H1 (cell line): ENCODE results near the gene MAMSTR. TPM values are rescaled to one million over a fixed set of nuclear protein-coding genes. Genes with fewer than 3 reads are reported as not detected.

Experiments
- CTCF ChIA-PET: fragments of 300-600 bp; sonication (Branson Sonifier 250); formaldehyde crosslinking; loops from one replicate; lab custom pipeline; 2021; ENCODE audit not compliant: partially characterized antibody; lab: Charles Lee
- POLR2A ChIA-PET: fragments of 300-600 bp; sonication (Branson Sonifier 250); formaldehyde crosslinking; loops from one replicate; lab custom pipeline; 2021; ENCODE audit warnings: inconsistent platforms; ENCODE audit not compliant: partially characterized antibody; lab: Charles Lee
- DNase-seq, 2 experiments: peaks; one replicate each; pipeline versions ENCODE4 v3.0.0 to v3.0.0-alpha.2; 2010 to 2022; ENCODE audit warnings: low spot score in 2 of 2, low read depth in 1 of 2, mixed read lengths in 1 of 2
- FAIRE-seq: peaks from 2 replicates; lab custom pipeline; 2011; peaks lifted over from hg19 to GRCh38; lab: Jason Lieb, UNC
- H2AFZ ChIP-seq: 2 replicates; pipeline ENCODE4 v1.8.1; 2012; ENCODE audit warnings: low read length, inconsistent platforms
- H2AK5ac ChIP-seq: 2 replicates; pipeline ENCODE4 v1.6.1; 2013; ENCODE audit warnings: low read depth, low read length
- H2BK120ac ChIP-seq: replicated peaks from 2 replicates; pipeline ENCODE3; 2013; ENCODE audit warnings: low read depth, low read length, inconsistent platforms
- H2BK12ac ChIP-seq: 2 replicates; pipeline ENCODE4 v1.6.1; 2013; ENCODE audit warnings: low read depth, low read length
- H2BK15ac ChIP-seq: 2 replicates; pipeline ENCODE4 v1.6.1; 2013; ENCODE audit warnings: low read length
- H2BK20ac ChIP-seq: 2 replicates; pipeline ENCODE4 v1.6.1; 2013; ENCODE audit warnings: low read length
- H2BK5ac ChIP-seq: 2 replicates; pipeline ENCODE4 v1.6.1; 2013; ENCODE audit warnings: low read depth, low read length
- H3K14ac ChIP-seq: 2 replicates; pipeline ENCODE4 v1.6.1; 2013; ENCODE audit warnings: inconsistent platforms; ENCODE audit not compliant: insufficient read length
- H3K18ac ChIP-seq: 2 replicates; pipeline ENCODE4 v1.6.1; 2013; ENCODE audit warnings: low read length; ENCODE audit errors: extremely low read depth
- H3K23ac ChIP-seq: 2 replicates; pipeline ENCODE4 v1.6.1; 2013; ENCODE audit warnings: inconsistent platforms; ENCODE audit not compliant: insufficient read length
- H3K23me2 ChIP-seq: 2 replicates; pipeline ENCODE4 v1.6.1; 2013; ENCODE audit warnings: low read depth, low read length
- H3K27ac ChIP-seq: 2 replicates; pipeline ENCODE4 v1.6.1; 2011; ENCODE audit warnings: low read depth, low read length, inconsistent platforms
- H3K27me3 ChIP-seq, 4 experiments: replicated peaks in 1 of 4; 1 replicate in 1 of 4; 2 replicates in 3 of 4; pipeline versions ENCODE4 v1.6.1 to v1.8.1; 2011 to 2013; ENCODE audit warnings: low read length in 3 of 4, mild to moderate bottlenecking in 3 of 4, inconsistent platforms in 2 of 4, mixed read lengths in 2 of 4, moderate library complexity in 1 of 4; ENCODE audit not compliant: control insufficient read depth in 3 of 4, insufficient read depth in 3 of 4; ENCODE audit errors: extremely low read depth in 1 of 4
- H3K36me3 ChIP-seq, 4 experiments: 2 replicates each; pipeline versions ENCODE4 v1.6.1 to v1.8.1; 2011 to 2013; ENCODE audit warnings: mild to moderate bottlenecking in 4 of 4, low read length in 3 of 4, moderate library complexity in 2 of 4, control low read depth in 1 of 4, inconsistent platforms in 1 of 4; ENCODE audit not compliant: insufficient read depth in 4 of 4, control insufficient read depth in 2 of 4
- H3K4ac ChIP-seq: replicated peaks from 2 replicates; pipeline ENCODE3; 2013; ENCODE audit warnings: low read length, low read depth, mixed read lengths, inconsistent platforms; ENCODE audit not compliant: insufficient read length
- H3K4me1 ChIP-seq, 4 experiments: replicated peaks in 1 of 4; 1 replicate in 1 of 4; 2 replicates in 3 of 4; pipeline versions ENCODE4 v1.6.1 to v1.8.1; 2011 to 2013; ENCODE audit warnings: low read length in 3 of 4, inconsistent platforms in 2 of 4, mixed read lengths in 1 of 4; ENCODE audit not compliant: insufficient read depth in 4 of 4, control insufficient read depth in 3 of 4
- H3K4me2 ChIP-seq, 2 experiments: 2 replicates each; pipeline versions ENCODE4 v1.6.1 to v1.8.1; 2011 to 2013; ENCODE audit warnings: low read depth in 2 of 2, low read length in 2 of 2, control low read depth in 1 of 2, inconsistent platforms in 1 of 2, mild to moderate bottlenecking in 1 of 2; ENCODE audit not compliant: insufficient read depth in 1 of 2
- H3K4me3 ChIP-seq, 4 experiments: fragments of 200-600, 300-600 bp in 1 of 4; sonication (generic), shearing (Covaris generic), sonication (Bioruptor Twin) in 1 of 4; 2 replicates each; pipeline versions ENCODE4 v1.5.1 to v1.8.1; 2011 to 2016; ENCODE audit warnings: low read length in 4 of 4, low read depth in 3 of 4, control low read depth in 2 of 4, inconsistent platforms in 2 of 4, mild to moderate bottlenecking in 2 of 4, mixed read lengths in 1 of 4, moderate library complexity in 1 of 4; ENCODE audit not compliant: insufficient read depth in 2 of 4; ENCODE audit errors: extremely low read depth in 1 of 4
- H3K56ac ChIP-seq: replicated peaks from 2 replicates; pipeline ENCODE3; 2013; ENCODE audit warnings: low read depth, mild to moderate bottlenecking, mixed read lengths, low read length, inconsistent platforms; ENCODE audit not compliant: insufficient read length
- H3K79me1 ChIP-seq: 2 replicates; pipeline ENCODE4 v1.6.1; 2013; ENCODE audit warnings: low read depth, low read length, control low read depth
- H3K79me2 ChIP-seq, 2 experiments: 2 replicates each; pipeline versions ENCODE4 v1.6.1 to v1.8.1; 2012 to 2013; ENCODE audit warnings: low read length in 2 of 2, mild to moderate bottlenecking in 2 of 2, inconsistent platforms in 1 of 2; ENCODE audit not compliant: insufficient read depth in 2 of 2, control insufficient read depth in 1 of 2
- H3K9ac ChIP-seq, 4 experiments: replicated peaks in 1 of 4; 1 replicate in 1 of 4; 2 replicates in 3 of 4; pipeline versions ENCODE4 v1.6.1 to v1.8.1; 2011 to 2013; ENCODE audit warnings: low read depth in 3 of 4, low read length in 3 of 4, control low read depth in 2 of 4, mild to moderate bottlenecking in 2 of 4, moderate library complexity in 2 of 4, inconsistent platforms in 1 of 4; ENCODE audit errors: extremely low read depth in 1 of 4
- H3K9me3 ChIP-seq, 2 experiments: 2 replicates each; pipeline versions ENCODE4 v1.6.1 to v1.8.1; 2012 to 2013; ENCODE audit warnings: mild to moderate bottlenecking in 2 of 2, moderate library complexity in 2 of 2, control low read depth in 1 of 2, inconsistent platforms in 1 of 2, low read depth in 1 of 2, low read length in 1 of 2, mixed read lengths in 1 of 2; ENCODE audit not compliant: insufficient read depth in 2 of 2
- H4K20me1 ChIP-seq, 2 experiments: replicated peaks in 1 of 2; 2 replicates each; pipeline versions ENCODE3 to v1.8.1; 2011 to 2013; ENCODE audit warnings: inconsistent platforms in 2 of 2, low read length in 2 of 2, mild to moderate bottlenecking in 1 of 2; ENCODE audit not compliant: insufficient read depth in 2 of 2, control insufficient read depth in 1 of 2
- H4K5ac ChIP-seq: 2 replicates; pipeline ENCODE4 v1.6.1; 2013; ENCODE audit warnings: low read length, low read depth, mixed read lengths, inconsistent platforms; ENCODE audit not compliant: insufficient read length
- H4K8ac ChIP-seq: 2 replicates; pipeline ENCODE4 v1.8.0; 2013; ENCODE audit warnings: mild to moderate bottlenecking, moderate library complexity, low read length, inconsistent platforms; ENCODE audit not compliant: insufficient read depth; ENCODE audit errors: extremely low read depth
- H4K91ac ChIP-seq: replicated peaks from 2 replicates; pipeline ENCODE3; 2013; ENCODE audit warnings: low read length, mixed read lengths, inconsistent platforms; ENCODE audit not compliant: insufficient read length
- EGR1 ChIP-seq: IDR thresholded peaks from 2 replicates; pipeline ENCODE4 v1.6.1; 2011; ENCODE audit warnings: low read depth, low read length, borderline replicate concordance
- RFX5 ChIP-seq: IDR thresholded peaks from 2 replicates; pipeline ENCODE4 v1.6.1; 2011; ENCODE audit warnings: low read depth, low read length, improper control_type of control experiment, borderline replicate concordance
- RNF2 ChIP-seq: fragments of 200-900, 300-1000 bp; sonication (generic); IDR thresholded peaks from 2 replicates; pipeline ENCODE4 v1.7.1; 2016; ENCODE audit warnings: borderline replicate concordance, low read depth, mild to moderate bottlenecking, antibody characterized with exemption, low read length; ENCODE audit not compliant: poor library complexity, severe bottlenecking; ENCODE audit errors: missing control alignments
- RXRA ChIP-seq: IDR thresholded peaks from 2 replicates; pipeline ENCODE4 v1.6.1; 2011; ENCODE audit warnings: low read depth, mild to moderate bottlenecking, low read length, moderate library complexity; ENCODE audit not compliant: insufficient read depth
- TCF12 ChIP-seq: IDR thresholded peaks from 2 replicates; pipeline ENCODE4 v1.6.1; 2011; ENCODE audit warnings: low read depth, mild to moderate bottlenecking, low read length
- WGBS, 2 experiments: shearing (Covaris generic) in 1 of 2; methylation state at CpG; one replicate each; pipeline versions ENCODE4 v1.1.6 to v1.1.7; 2013 to 2015; ENCODE audit warnings: low lambda C conversion rate in 2 of 2, mixed read lengths in 2 of 2, inconsistent platforms in 1 of 2, low coverage in 1 of 2, missing lambda C conversion rate in 1 of 2; ENCODE audit not compliant: insufficient replicate concordance in 2 of 2, insufficient coverage in 1 of 2, insufficient read length in 1 of 2; ENCODE audit errors: extremely low coverage in 1 of 2, missing lambda C conversion rate in 1 of 2; 5-methylcytosine and 5-hydroxymethylcytosine counted together
- polyA plus RNA-seq, 7 experiments: library from polyadenylated mRNA; depleted of rRNA in 3 of 7; stranded (reverse) in 5 of 7; unstranded in 2 of 7; fragments of >200 nt in 5 of 7; fragments of 200-250 nt in 2 of 7; gene quantifications; 1 replicate in 5 of 7; 2 replicates in 1 of 7; 4 replicates in 1 of 7; pipeline versions ENCODE4 v1.2.1 to v1.2.3, GENCODE V29; 2011 to 2013; ENCODE audit warnings: missing spikeins in 2 of 7, mixed read lengths in 2 of 7
- total RNA-seq: library from RNA; stranded (reverse); fragmentation: NEBNext Ultra II Directional; extraction: Animal tissue kit (Norgen Biotek cat#: 25700); gene quantifications from 2 replicates; pipeline ENCODE4 v1.2.1, GENCODE V29; 2021

MAMSTR gene
- total and polyA plus RNA-seq, 2 of the 8 experiments (the other 6 are each of a cell fraction or from before 2014, with no cell fraction given) = 2.0 to 2.3 TPM

- 78% methylated on average over 11 of the region's 11 CpGs; no CpG with 5 or more reads in 1 of the 2 experiments for WGBS, 2 experiments
- no peak overlapping the region for H2AFZ ChIP-seq
- TF ChIP-seq TCF12 (no peak), RNF2 (no peak), RXRA (no peak), EGR1 (no peak), RFX5 (no peak)
Measured at GRCh38 chr19:48683349-48683748, 36.2 kb downstream of the MAMSTR start.

More at GRCh38 chr19:48683349-48683748, 36.2 kb downstream of the MAMSTR start:
- Histone ChIP-seq H3K27me3 (no peaks in the 10 kb centered on the region), H3K79me2 (no peaks in the 10 kb centered on the region), H3K23me2 (no peaks in the 10 kb centered on the region), H4K91ac (no peak overlapping the region), H3K9ac (no peak overlapping the region; a peak in 1 of 7 replicates), H2BK5ac (no peak overlapping the region), H3K4me1 (no peaks in the 10 kb centered on the region; a peak in 1 of 7 replicates), H4K8ac (no peak overlapping the region), H2BK15ac (no peak overlapping the region), H2AK5ac (no peak overlapping the region), H3K79me1 (no peaks in the 10 kb centered on the region), H4K20me1 (no peaks in the 10 kb centered on the region), H3K9me3 (no peaks in the 10 kb centered on the region), H2BK120ac (no peak overlapping the region), H3K36me3 (no peaks in the 10 kb centered on the region), H3K4me3 (no peak overlapping the region), H3K14ac (no peak overlapping the region), H4K5ac (no peak overlapping the region), H3K23ac (no peak overlapping the region), H3K56ac (no peak overlapping the region), H2BK12ac (no peak overlapping the region), H3K27ac (no peak overlapping the region), H3K4ac (no peak overlapping the region), H3K4me2 (no peak overlapping the region), H3K18ac (no peak overlapping the region), H2BK20ac (no peak overlapping the region)
- no peak for DNase-seq
- POLR2A ChIA-PET = interaction anchor here (1.0 to 3.9 kb wide), 4 partner anchors 9 to 30 kb away, joined by 4 to 18 read pairs (median 4); partner anchors contain the start of gene FUT2
- CTCF ChIA-PET = interaction anchor here (0.6 to 2.1 kb wide), 6 partner anchors 8 to 34 kb away, joined by 3 to 13 read pairs (median 7); partner anchors contain the start of gene FUT2
- no peak for FAIRE-seq
